Esophagus (tissue), 2 donors: ENCODE results near the gene GSPT1. TPM values are rescaled to one million over a fixed set of nuclear protein-coding genes. Genes with fewer than 3 reads are reported as not detected.
"Not testable (repeated sequence)": the region's sequence is repeated elsewhere in the genome, so short reads cannot be mapped to it uniquely, and the experiment has no call there.

Experiments used
- H3K27ac ChIP-seq, 2 donors: one replicate each; pipeline ENCODE4 v1.5.1; 2013; ENCODE audit warnings: low read depth in 2 of 2, mild to moderate bottlenecking in 2 of 2, inconsistent platforms in 1 of 2, low read length in 1 of 2, moderate library complexity in 1 of 2
- H3K27me3 ChIP-seq, 2 donors: one replicate each; pipeline ENCODE4 v1.6.1; 2013; ENCODE audit warnings: low read length in 2 of 2, control low read depth in 1 of 2, mild to moderate bottlenecking in 1 of 2; ENCODE audit not compliant: insufficient read depth in 2 of 2, control insufficient read depth in 1 of 2
- H3K36me3 ChIP-seq, 2 donors: one replicate each; pipeline ENCODE4 v1.6.1; 2013; ENCODE audit warnings: low read length in 1 of 2; ENCODE audit not compliant: control insufficient read depth in 2 of 2, insufficient read depth in 2 of 2
- H3K4me1 ChIP-seq, 2 donors: one replicate each; pipeline ENCODE4 v1.6.1; 2013; ENCODE audit warnings: low read length in 1 of 2; ENCODE audit not compliant: control insufficient read depth in 2 of 2, insufficient read depth in 2 of 2
- H3K4me3 ChIP-seq, 2 donors: one replicate each; pipeline ENCODE4 v1.5.1; 2013; ENCODE audit warnings: low read length in 2 of 2, mild to moderate bottlenecking in 2 of 2, low read depth in 1 of 2, moderate library complexity in 1 of 2
- H3K9me3 ChIP-seq, 2 donors: one replicate each; pipeline ENCODE4 v1.6.1; 2013; ENCODE audit warnings: mild to moderate bottlenecking in 2 of 2, low read depth in 1 of 2, low read length in 1 of 2, moderate library complexity in 1 of 2; ENCODE audit not compliant: control insufficient read depth in 2 of 2, insufficient read depth in 1 of 2
- WGBS, 2 donors: extraction: QIAGEN DNeasy Blood & Tissue Kit; methylation state at CpG; one replicate each; pipeline ENCODE4 v1.1.7; 2013; 5-methylcytosine and 5-hydroxymethylcytosine counted together
- polyA plus RNA-seq, 2 donors: library from polyadenylated mRNA; stranded (reverse); fragments of 200-250 nt; gene quantifications; one replicate each; pipeline ENCODE4 v1.2.3, GENCODE V29; 2013
- donor health status: healthy with polysubstance abuse.
- donor health status: Bipolar disorder and iron deficiency.

Gene GSPT1
- polyA plus RNA-seq, 2 donors, result 20.6 to 58.9 TPM

- no peaks in the 10 kb centered on the region for H3K27me3 ChIP-seq
- no peak overlapping the region for H3K4me3 ChIP-seq
- H3K9me3 ChIP-seq, result no peaks in the 10 kb centered on the region
- H3K4me1 ChIP-seq, result no peaks in the 10 kb centered on the region
- H3K36me3 ChIP-seq, result peaks cover 17 to 48% of the 10 kb centered on the region in 2 donors
- H3K27ac ChIP-seq, result no peak overlapping the region
- 95 to 98% methylated on average over 11 of the region's 11 CpGs for WGBS, 2 donors
Observed at GRCh38 chr16:11843206-11843605, 72.5 kb downstream of the GSPT1 start.

GRCh38 chr16:11841026-11841425 lies 74.7 kb downstream of the GSPT1 start:
- H3K27ac ChIP-seq, result no peak overlapping the region
- H3K4me3 ChIP-seq, result no peak overlapping the region
- H3K4me1 ChIP-seq, result peaks cover 0 to 2% of the 10 kb centered on the region in 2 donors
- peaks cover 22 to 55% of the 10 kb centered on the region in 2 donors for H3K36me3 ChIP-seq
- H3K27me3 ChIP-seq, result no peaks in the 10 kb centered on the region
- H3K9me3 ChIP-seq, result no peaks in the 10 kb centered on the region
- 94 to 98% methylated on average over 7 of the region's 7 CpGs for WGBS, 2 donors

GRCh38 chr16:11836650-11837244 lies 79.0 kb downstream of the GSPT1 start:
- WGBS, 2 donors, result 82 to 88% methylated on average over 7 of the region's 7 CpGs
- Histone ChIP-seq H3K4me3 (no peak overlapping the region), H3K36me3 (peaks cover 15 to 28% of the 10 kb centered on the region in 2 donors), H3K27me3 (no peaks in the 10 kb centered on the region), H3K4me1 (peaks cover 0 to 2% of the 10 kb centered on the region in 2 donors), H3K9me3 (no peaks in the 10 kb centered on the region), H3K27ac (no peak overlapping the region)

GRCh38 chr16:11835891-11836649 lies 79.7 kb downstream of the GSPT1 start:
- WGBS, 2 donors, result 50 to 59% methylated on average over 9 of the region's 9 CpGs
- Histone ChIP-seq H3K4me3 (no peak overlapping the region), H3K9me3 (no peaks in the 10 kb centered on the region), H3K36me3 (peaks cover 15 to 27% of the 10 kb centered on the region in 2 donors), H3K27me3 (no peaks in the 10 kb centered on the region), H3K27ac (no peak overlapping the region), H3K4me1 (peaks cover 0 to 2% of the 10 kb centered on the region in 2 donors)

- peaks cover 12 to 22% of the 10 kb centered on the region in 2 donors for H3K36me3 ChIP-seq
- H3K4me3 ChIP-seq, result no peak overlapping the region
- H3K27me3 ChIP-seq, result no peaks in the 10 kb centered on the region
- no peak overlapping the region for H3K27ac ChIP-seq
- peaks cover 0 to 2% of the 10 kb centered on the region in 2 donors for H3K4me1 ChIP-seq
- no peaks in the 10 kb centered on the region for H3K9me3 ChIP-seq
- WGBS, 2 donors, result 78 to 88% methylated on average over 4 of the region's 4 CpGs
Observed at GRCh38 chr16:11835309-11835708, 80.4 kb downstream of the GSPT1 start.

- Histone ChIP-seq H3K27me3 (no peaks in the 10 kb centered on the region), H3K4me3 (no peak overlapping the region), H3K9me3 (no peaks in the 10 kb centered on the region), H3K4me1 (peaks cover 0 to 2% of the 10 kb centered on the region in 2 donors), H3K36me3 (peaks cover 8 to 14% of the 10 kb centered on the region in 2 donors), H3K27ac (no peak overlapping the region)
- WGBS, 2 donors, result 68 to 74% methylated on average over 6 of the region's 6 CpGs
Observed at GRCh38 chr16:11833951-11834695, 81.6 kb downstream of the GSPT1 start.

- Histone ChIP-seq H3K4me1 (no peaks in the 10 kb centered on the region), H3K27me3 (no peaks in the 10 kb centered on the region), H3K4me3 (no peak overlapping the region), H3K27ac (no peak overlapping the region), H3K36me3 (no peaks in the 10 kb centered on the region), H3K9me3 (no peaks in the 10 kb centered on the region)
- 73 to 80% methylated on average over 5 of the region's 5 CpGs for WGBS, 2 donors
Observed at GRCh38 chr16:11828696-11829095, 87.1 kb downstream of the GSPT1 start.

- H3K27ac ChIP-seq, H3K4me1 ChIP-seq, H3K27me3 ChIP-seq, H3K9me3 ChIP-seq, H3K36me3 ChIP-seq, H3K4me3 ChIP-seq: not testable (repeated sequence)
- 90 to 96% methylated on average over 13 of the region's 13 CpGs for WGBS, 2 donors
Observed at GRCh38 chr16:11825520-11826165, 90.1 kb downstream of the GSPT1 start.

GRCh38 chr16:11824362-11824761 lies 91.4 kb downstream of the GSPT1 start:
- Histone ChIP-seq H3K4me1 (no peaks in the 10 kb centered on the region), H3K27ac (no peak overlapping the region), H3K9me3 (no peaks in the 10 kb centered on the region), H3K36me3 (no peaks in the 10 kb centered on the region), H3K4me3 (no peak overlapping the region), H3K27me3 (no peaks in the 10 kb centered on the region)
- 35 to 45% methylated on average over 5 of the region's 5 CpGs for WGBS, 2 donors
